ENCODE results near the gene PSMB11. TPM values are rescaled to one million over a fixed set of nuclear protein-coding genes. Genes with fewer than 3 reads are reported as not detected.

PSMB11 gene
- total and polyA plus RNA-seq, 2 donors (not counting 3 experiments of a cell fraction or from before 2014, with no cell fraction given): not detected

DNA sequence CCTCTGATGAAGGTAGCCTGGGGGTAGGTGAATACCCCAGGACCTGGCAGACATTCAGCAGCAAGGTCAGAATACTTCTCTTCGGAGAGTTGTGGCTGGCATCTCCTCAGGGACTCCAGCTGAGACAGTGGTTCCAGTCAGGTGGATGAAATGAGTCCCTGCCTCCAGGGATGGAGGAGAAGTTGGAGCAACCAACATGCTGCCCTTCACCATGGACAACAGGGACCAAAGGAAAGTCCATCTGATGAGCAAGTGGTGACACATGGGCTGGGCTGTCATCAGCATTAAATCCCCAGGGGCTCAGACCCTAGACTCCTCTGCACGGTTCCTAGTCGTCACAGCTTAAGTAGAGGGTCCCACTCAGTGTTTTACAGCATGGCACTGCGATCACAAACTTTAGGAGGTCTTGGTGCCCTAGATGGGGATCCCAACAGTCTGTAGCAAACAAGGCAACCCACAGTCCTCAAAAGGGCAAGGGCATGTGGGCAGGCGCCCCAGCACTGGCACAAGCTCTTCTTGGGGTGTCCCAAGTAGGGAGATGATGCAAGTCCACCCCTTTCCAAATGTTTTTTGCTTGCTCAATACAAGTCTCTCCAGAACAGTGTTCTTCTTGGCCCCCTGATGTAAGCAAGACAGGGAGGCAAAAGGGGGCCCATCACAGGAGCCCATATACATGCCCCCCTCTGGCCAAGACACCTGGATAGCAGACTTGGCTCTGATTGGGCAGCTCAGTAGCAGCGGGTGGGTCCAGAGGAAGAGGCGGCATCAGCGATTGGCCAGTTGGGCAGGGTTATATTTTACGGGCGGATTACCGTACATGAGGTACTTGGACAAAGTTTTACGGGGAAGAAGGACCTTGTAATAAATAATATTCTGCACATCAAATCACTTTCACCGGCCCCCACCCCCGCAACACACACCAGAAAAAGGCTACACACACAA, 26.1 kb downstream of the PSMB11 start:
- intact Hi-C loops (cut with micrococcal nuclease): no loop called here
- Histone ChIP-seq H3K4me3 (replicated peaks in 1 of 3; ENCODE audit: insufficient read depth in 1 of 3, low read depth in 1 of 3, low read length in 3 of 3) (no peak overlapping the region), H4K20me1 (replicated peaks; ENCODE audit: control insufficient read depth, extremely low read depth, insufficient read depth, low read length) (peaks cover 4% of the 10 kb centered on the region), H3K9me3 (replicated peaks; ENCODE audit: control insufficient read depth, insufficient read depth, low read length) (no peaks in the 10 kb centered on the region), H3K79me2 (ENCODE audit: control insufficient read depth, insufficient read depth, low read length) (peaks cover 57% of the 10 kb centered on the region), H3K9ac (replicated peaks; ENCODE audit: extremely low read depth, insufficient read depth, low read length) (no peak overlapping the region), H2AFZ (ENCODE audit: low read depth, low read length) (no peak overlapping the region), H3K4me1 (ENCODE audit: control insufficient read depth, extremely low read depth, insufficient read depth, low read length) (peaks cover 34% of the 10 kb centered on the region), H3K36me3 (ENCODE audit: control insufficient read depth in 2 of 2, extremely low read depth in 1 of 2, insufficient read depth in 2 of 2, low read length in 2 of 2) (peaks cover 39 to 40% of the 10 kb centered on the region in 2 experiments), H3K27ac (ENCODE audit: insufficient read depth, low read depth, low read length) (no peak overlapping the region), H3K4me2 (ENCODE audit: insufficient read depth, low read length) (no peak overlapping the region), H3K27me3 (ENCODE audit: control insufficient read depth in 2 of 2, insufficient read depth in 2 of 2, low read length in 2 of 2) (no peaks in the 10 kb centered on the region), H3K9me1 (replicated peaks; ENCODE audit: control insufficient read depth, extremely low read depth, insufficient read depth, low read length) (no peaks in the 10 kb centered on the region)
- no peak for FAIRE-seq
- TF ChIP-seq POLR2AphosphoS5 (IDR thresholded peaks at IDR 0.05; ENCODE audit: insufficient read depth, low read depth, low read length): no peak
- TF ChIP-seq, protein P1, sequence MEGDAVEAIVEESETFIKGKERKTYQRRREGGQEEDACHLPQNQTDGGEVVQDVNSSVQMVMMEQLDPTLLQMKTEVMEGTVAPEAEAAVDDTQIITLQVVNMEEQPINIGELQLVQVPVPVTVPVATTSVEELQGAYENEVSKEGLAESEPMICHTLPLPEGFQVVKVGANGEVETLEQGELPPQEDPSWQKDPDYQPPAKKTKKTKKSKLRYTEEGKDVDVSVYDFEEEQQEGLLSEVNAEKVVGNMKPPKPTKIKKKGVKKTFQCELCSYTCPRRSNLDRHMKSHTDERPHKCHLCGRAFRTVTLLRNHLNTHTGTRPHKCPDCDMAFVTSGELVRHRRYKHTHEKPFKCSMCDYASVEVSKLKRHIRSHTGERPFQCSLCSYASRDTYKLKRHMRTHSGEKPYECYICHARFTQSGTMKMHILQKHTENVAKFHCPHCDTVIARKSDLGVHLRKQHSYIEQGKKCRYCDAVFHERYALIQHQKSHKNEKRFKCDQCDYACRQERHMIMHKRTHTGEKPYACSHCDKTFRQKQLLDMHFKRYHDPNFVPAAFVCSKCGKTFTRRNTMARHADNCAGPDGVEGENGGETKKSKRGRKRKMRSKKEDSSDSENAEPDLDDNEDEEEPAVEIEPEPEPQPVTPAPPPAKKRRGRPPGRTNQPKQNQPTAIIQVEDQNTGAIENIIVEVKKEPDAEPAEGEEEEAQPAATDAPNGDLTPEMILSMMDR (IDR thresholded peaks at IDR 0.05; ENCODE audit: extremely low read depth in 1 of 2, insufficient read depth in 1 of 2, low read depth in 1 of 2, low read length in 2 of 2): no peak
- dilution Hi-C loops (cut with MboI; ENCODE audit: extremely low pct_ligation_motif_present, low sequenced_read_pairs): loop anchor here (10.0 kb wide), 1 partner anchor 83 kb away; the partner anchor contains the start of gene AJUBA
- no TSS peak for BruUV-seq (replicated peaks)
- ChIA-PET POLR2A (interaction anchor here (1.0 to 1.2 kb wide), 4 partner anchors 10 to 139 kb away, joined by 3 to 8 read pairs (median 5); partner anchors contain the start of genes ACIN1, AJUBA, C14orf119 and PRMT5), CTCF (interaction anchor here (0.7 to 2.0 kb wide), 51 partner anchors 8 to 517 kb away, joined by 3 to 141 read pairs (median 6); partner anchors contain the start of genes ACIN1, AJUBA, C14orf119 and CDH24)
- no peak for DNase-seq (ENCODE audit: low read depth, low spot score)
